ENCODE data around the gene KIAA1217.

Gene KIAA1217

GRCh38 chr10:24596217-24596930 lies 387.4 kb downstream of the KIAA1217 start:
- DNase-seq (ENCODE audit: low spot score) = no peak

- DNase-seq (ENCODE audit: low spot score) = no peak
Measured at GRCh38 chr10:24597426-24597825, 388.5 kb downstream of the KIAA1217 start.

Measured in hematopoietic multipotent progenitor cell treated with erythropoietin and hydrocortisone succinate and interleukin-3 and kit ligand, for 15 days (in vitro differentiated cells).